ENCODE data around the gene ADGRD1.

ADGRD1 gene

GRCh38 chr12:131155131-131155530, 201.4 kb downstream of the ADGRD1 start:
- Histone ChIP-seq H4K8ac (ENCODE audit: low read depth, low read length) (no peak overlapping the region), H3K9me3 (replicated peaks in 1 of 2; ENCODE audit: control insufficient read depth in 2 of 2, insufficient read depth in 1 of 2, low read depth in 1 of 2, low read length in 2 of 2) (no peaks in the 10 kb centered on the region), H2BK12ac (ENCODE audit: low read length) (no peak overlapping the region), H2AFZ (ENCODE audit: low read length) (no peak overlapping the region), H3K36me3 (replicated peaks in 1 of 2; ENCODE audit: control insufficient read depth in 2 of 2, insufficient read depth in 2 of 2, low read length in 2 of 2) (no peaks in the 10 kb centered on the region), H2BK15ac (ENCODE audit: low read length) (no peak overlapping the region), H3K4ac (ENCODE audit: low read length) (no peak overlapping the region), H3K4me1 (ENCODE audit: control insufficient read depth in 2 of 2, insufficient read depth in 1 of 2, low read depth in 1 of 2, low read length in 2 of 2) (no peaks in the 10 kb centered on the region), H3K27me3 (ENCODE audit: control insufficient read depth in 3 of 3, insufficient read depth in 3 of 3, low read depth in 1 of 3, low read length in 3 of 3) (peaks cover 0 to 4% (median 0%) of the 10 kb centered on the region in 3 experiments), H3K18ac (ENCODE audit: low read length) (no peak overlapping the region), H3K14ac (ENCODE audit: low read length) (no peak overlapping the region), H3K4me2 (ENCODE audit: insufficient read depth, low read length, poor library complexity, severe bottlenecking) (no peak overlapping the region), H2BK120ac (ENCODE audit: low read depth, low read length) (no peak overlapping the region), H2AK5ac (ENCODE audit: low read depth, low read length) (no peak overlapping the region), H3K9ac (ENCODE audit: low read depth, low read length, poor library complexity) (no peak overlapping the region), H3K23ac (ENCODE audit: low read depth, low read length, poor library complexity) (no peak overlapping the region), H3K27ac (replicated peaks; ENCODE audit: low read length) (no peak overlapping the region), H2BK5ac (ENCODE audit: low read length) (no peak overlapping the region), H4K91ac (ENCODE audit: low read depth, low read length, poor library complexity) (no peak overlapping the region), H3K79me1 (ENCODE audit: low read depth, low read length) (no peaks in the 10 kb centered on the region), H3K4me3 (ENCODE audit: low read length in 2 of 2) (no peak overlapping the region)
- WGBS, 2 donors (ENCODE audit: extremely low coverage in 2 of 2, insufficient read length in 2 of 2, insufficient replicate concordance in 1 of 2) = no CpG with 5 or more reads among the region's 6 CpGs
- DNase-seq (ENCODE audit: low spot score) = no peak

- Histone ChIP-seq H2AFZ (ENCODE audit: low read length) (no peak overlapping the region), H3K4me1 (ENCODE audit: control insufficient read depth in 2 of 2, insufficient read depth in 1 of 2, low read depth in 1 of 2, low read length in 2 of 2) (no peaks in the 10 kb centered on the region), H3K27me3 (ENCODE audit: control insufficient read depth in 3 of 3, insufficient read depth in 3 of 3, low read depth in 1 of 3, low read length in 3 of 3) (peaks cover 0 to 4% (median 0%) of the 10 kb centered on the region in 3 experiments), H4K8ac (ENCODE audit: low read depth, low read length) (no peak overlapping the region), H3K9me3 (replicated peaks in 1 of 2; ENCODE audit: control insufficient read depth in 2 of 2, insufficient read depth in 1 of 2, low read depth in 1 of 2, low read length in 2 of 2) (no peaks in the 10 kb centered on the region), H2BK15ac (ENCODE audit: low read length) (no peak overlapping the region), H4K91ac (ENCODE audit: low read depth, low read length, poor library complexity) (no peak overlapping the region), H2AK5ac (ENCODE audit: low read depth, low read length) (no peak overlapping the region), H3K18ac (ENCODE audit: low read length) (no peak overlapping the region), H3K14ac (ENCODE audit: low read length) (no peak overlapping the region), H2BK120ac (ENCODE audit: low read depth, low read length) (no peak overlapping the region), H3K4me2 (ENCODE audit: insufficient read depth, low read length, poor library complexity, severe bottlenecking) (no peak overlapping the region), H3K4ac (ENCODE audit: low read length) (no peak overlapping the region), H3K9ac (ENCODE audit: low read depth, low read length, poor library complexity) (no peak overlapping the region), H2BK12ac (ENCODE audit: low read length) (no peak overlapping the region), H2BK5ac (ENCODE audit: low read length) (no peak overlapping the region), H3K23ac (ENCODE audit: low read depth, low read length, poor library complexity) (no peak overlapping the region), H3K4me3 (ENCODE audit: low read length in 2 of 2) (no peak overlapping the region), H3K36me3 (replicated peaks in 1 of 2; ENCODE audit: control insufficient read depth in 2 of 2, insufficient read depth in 2 of 2, low read length in 2 of 2) (no peaks in the 10 kb centered on the region), H3K79me1 (ENCODE audit: low read depth, low read length) (no peaks in the 10 kb centered on the region), H3K27ac (replicated peaks; ENCODE audit: low read length) (no peak overlapping the region)
- DNase-seq (ENCODE audit: low spot score) = no peak
- WGBS, 2 donors (ENCODE audit: extremely low coverage in 2 of 2, insufficient read length in 2 of 2, insufficient replicate concordance in 1 of 2) = no CpG with 5 or more reads among the region's 4 CpGs
These were observed 204.0 kb downstream of the ADGRD1 start for GRCh38 chr12:131157743-131158142.

- no peak overlapping the region for H3K4ac ChIP-seq (ENCODE audit: low read length)
- peaks cover 0 to 4% (median 0%) of the 10 kb centered on the region in 3 experiments for H3K27me3 ChIP-seq (ENCODE audit: control insufficient read depth in 3 of 3, insufficient read depth in 3 of 3, low read depth in 1 of 3, low read length in 3 of 3)
- H2BK120ac ChIP-seq (ENCODE audit: low read depth, low read length) = no peak overlapping the region
- H3K18ac ChIP-seq (ENCODE audit: low read length) = no peak overlapping the region
- H3K9me3 ChIP-seq (replicated peaks in 1 of 2; ENCODE audit: control insufficient read depth in 2 of 2, insufficient read depth in 1 of 2, low read depth in 1 of 2, low read length in 2 of 2) = peaks cover 0 to 2% of the 10 kb centered on the region in 2 donors
- H2BK12ac ChIP-seq (ENCODE audit: low read length) = no peak overlapping the region
- WGBS, 2 donors (ENCODE audit: extremely low coverage in 2 of 2, insufficient read length in 2 of 2, insufficient replicate concordance in 1 of 2) = no CpG with 5 or more reads among the region's 3 CpGs
- no peak overlapping the region for H2AFZ ChIP-seq (ENCODE audit: low read length)
- H3K4me2 ChIP-seq (ENCODE audit: insufficient read depth, low read length, poor library complexity, severe bottlenecking) = no peak overlapping the region
- H2BK5ac ChIP-seq (ENCODE audit: low read length) = no peak overlapping the region
- no peak overlapping the region for H3K14ac ChIP-seq (ENCODE audit: low read length)
- H3K36me3 ChIP-seq (replicated peaks in 1 of 2; ENCODE audit: control insufficient read depth in 2 of 2, insufficient read depth in 2 of 2, low read length in 2 of 2) = no peaks in the 10 kb centered on the region
- no peaks in the 10 kb centered on the region for H3K4me1 ChIP-seq (ENCODE audit: control insufficient read depth in 2 of 2, insufficient read depth in 1 of 2, low read depth in 1 of 2, low read length in 2 of 2)
- no peak overlapping the region for H2BK15ac ChIP-seq (ENCODE audit: low read length)
- DNase-seq (ENCODE audit: low spot score) = no peak
- no peaks in the 10 kb centered on the region for H3K79me1 ChIP-seq (ENCODE audit: low read depth, low read length)
- no peak overlapping the region for H3K4me3 ChIP-seq (ENCODE audit: low read length in 2 of 2)
- no peak overlapping the region for H3K9ac ChIP-seq (ENCODE audit: low read depth, low read length, poor library complexity)
- no peak overlapping the region for H4K91ac ChIP-seq (ENCODE audit: low read depth, low read length, poor library complexity)
- H2AK5ac ChIP-seq (ENCODE audit: low read depth, low read length) = no peak overlapping the region
- H3K27ac ChIP-seq (replicated peaks; ENCODE audit: low read length) = no peak overlapping the region
- no peak overlapping the region for H3K23ac ChIP-seq (ENCODE audit: low read depth, low read length, poor library complexity)
- no peak overlapping the region for H4K8ac ChIP-seq (ENCODE audit: low read depth, low read length)
These were observed 206.0 kb downstream of the ADGRD1 start for GRCh38 chr12:131159660-131160059.

- Histone ChIP-seq H3K14ac (ENCODE audit: low read length) (no peak overlapping the region), H3K79me1 (ENCODE audit: low read depth, low read length) (no peaks in the 10 kb centered on the region), H4K8ac (ENCODE audit: low read depth, low read length) (no peak overlapping the region), H2AK5ac (ENCODE audit: low read depth, low read length) (no peak overlapping the region), H3K4me3 (ENCODE audit: low read length in 2 of 2) (peak overlapping the region in 1 of 2 donors; percentile 22), H2BK15ac (ENCODE audit: low read length) (no peak overlapping the region), H3K9me3 (replicated peaks in 1 of 2; ENCODE audit: control insufficient read depth in 2 of 2, insufficient read depth in 1 of 2, low read depth in 1 of 2, low read length in 2 of 2) (peaks cover 0 to 2% of the 10 kb centered on the region in 2 donors), H2BK5ac (ENCODE audit: low read length) (no peak overlapping the region), H3K4ac (ENCODE audit: low read length) (no peak overlapping the region), H2BK120ac (ENCODE audit: low read depth, low read length) (no peak overlapping the region), H2AFZ (ENCODE audit: low read length) (no peak overlapping the region), H3K36me3 (replicated peaks in 1 of 2; ENCODE audit: control insufficient read depth in 2 of 2, insufficient read depth in 2 of 2, low read length in 2 of 2) (no peaks in the 10 kb centered on the region), H2BK12ac (ENCODE audit: low read length) (no peak overlapping the region), H3K4me2 (ENCODE audit: insufficient read depth, low read length, poor library complexity, severe bottlenecking) (no peak overlapping the region), H3K27me3 (ENCODE audit: control insufficient read depth in 3 of 3, insufficient read depth in 3 of 3, low read depth in 1 of 3, low read length in 3 of 3) (no peaks in the 10 kb centered on the region), H3K27ac (replicated peaks; ENCODE audit: low read length) (no peak overlapping the region), H3K18ac (ENCODE audit: low read length) (no peak overlapping the region), H3K23ac (ENCODE audit: low read depth, low read length, poor library complexity) (no peak overlapping the region), H3K4me1 (ENCODE audit: control insufficient read depth in 2 of 2, insufficient read depth in 1 of 2, low read depth in 1 of 2, low read length in 2 of 2) (no peaks in the 10 kb centered on the region), H4K91ac (ENCODE audit: low read depth, low read length, poor library complexity) (no peak overlapping the region), H3K9ac (ENCODE audit: low read depth, low read length, poor library complexity) (peak overlapping the region; percentile 7)
- WGBS, 2 donors (ENCODE audit: extremely low coverage in 2 of 2, insufficient read length in 2 of 2, insufficient replicate concordance in 1 of 2) = no CpG with 5 or more reads among the region's 3 CpGs
- no peak for DNase-seq (ENCODE audit: low spot score)
These were observed 208.4 kb downstream of the ADGRD1 start for GRCh38 chr12:131162113-131162512.

All from neuronal stem cell (in vitro differentiated cells).